Frontal cortex (tissue), 4 donors: Measurements from ENCODE around the gene EFS. TPM values are rescaled to one million over a fixed set of nuclear protein-coding genes. Genes with fewer than 3 reads are reported as not detected.
A peak's percentile ranks its signal among the peaks of the same experiment; 100 is the strongest.

ENCODE experiments used
- DNase-seq, 2 donors: peaks; one replicate each; pipeline ENCODE4 v3.0.0; 2012; ENCODE audit warnings: low spot score in 2 of 2
- FAIRE-seq: peaks from 2 replicates; lab custom pipeline; 2012; peaks lifted over from hg19 to GRCh38; lab: Jason Lieb, UNC
- small RNA-seq: library from RNA; depleted of rRNA; stranded (forward); fragments of <200 nt; gene quantifications from one replicate; pipeline ENCODE3, GENCODE V24; 2014
- total RNA-seq: library from RNA; depleted of rRNA; stranded (reverse); fragments of >200 nt; gene quantifications from one replicate; pipeline ENCODE4 v1.2.3, GENCODE V29; 2014
- donor health status: control.
- donor health status: control.
- donor health status: control.

The EFS gene
- total RNA-seq, 1 donor from 2014 or later: 6.9 TPM

DNA sequence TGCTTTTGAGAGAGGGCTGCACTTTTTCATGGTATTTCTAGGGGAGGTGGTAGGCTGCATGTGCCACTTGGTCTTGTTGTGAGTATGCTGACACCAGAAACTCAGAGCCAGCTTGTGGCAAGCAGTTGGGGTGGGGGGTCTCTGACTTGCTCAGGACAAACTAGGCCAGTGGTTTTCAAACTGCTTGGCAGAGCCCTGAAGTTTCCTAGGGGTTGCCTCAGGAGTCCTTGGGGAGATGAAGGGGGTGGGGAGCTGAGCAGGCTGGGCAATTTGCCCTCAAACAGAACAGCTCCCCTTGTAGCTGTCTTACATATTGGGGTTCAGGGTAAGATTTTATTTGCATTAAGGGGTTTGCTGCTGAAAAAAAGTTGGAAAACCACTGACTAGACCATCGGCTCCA lies 54.4 kb downstream of the EFS start:
- DNase-seq (no peak), FAIRE-seq (no peak)

DNA sequence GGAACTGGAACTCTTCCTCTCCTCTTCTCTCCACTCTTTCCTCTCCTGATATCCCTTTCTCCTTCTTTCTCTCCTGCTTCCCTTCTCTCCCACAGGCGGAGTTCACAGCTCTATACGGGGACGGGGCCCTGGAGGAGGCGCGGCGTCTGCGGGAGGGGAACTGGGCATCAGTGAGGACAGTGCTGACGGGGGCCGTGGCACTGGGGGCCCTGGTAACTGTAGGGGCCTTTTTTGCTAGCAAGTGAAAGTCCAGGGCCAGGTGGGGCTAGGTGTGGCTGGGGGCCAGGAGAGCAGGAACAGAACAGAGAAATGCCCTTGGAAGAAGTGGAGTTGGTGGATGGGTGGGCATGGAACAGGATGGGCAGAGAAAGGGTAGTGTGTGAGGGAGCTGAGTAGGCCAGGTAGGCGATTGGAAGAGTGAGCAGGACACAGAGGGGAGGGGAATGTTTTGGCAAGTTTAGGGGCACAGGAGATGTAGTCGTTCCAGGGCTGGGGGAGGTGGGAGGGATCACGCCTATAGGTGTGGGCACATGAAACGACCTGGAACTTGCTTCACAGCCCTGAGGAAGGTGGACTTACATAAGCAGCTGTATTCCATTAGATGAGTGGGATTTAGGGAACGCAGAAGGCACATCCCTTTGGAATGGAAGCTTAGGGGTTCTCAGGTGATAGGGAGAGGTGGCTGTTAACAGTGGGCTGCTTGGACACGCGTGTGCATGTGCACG lies 56.1 kb downstream of the EFS start:
- no peak for FAIRE-seq
- no peak for DNase-seq

DNA sequence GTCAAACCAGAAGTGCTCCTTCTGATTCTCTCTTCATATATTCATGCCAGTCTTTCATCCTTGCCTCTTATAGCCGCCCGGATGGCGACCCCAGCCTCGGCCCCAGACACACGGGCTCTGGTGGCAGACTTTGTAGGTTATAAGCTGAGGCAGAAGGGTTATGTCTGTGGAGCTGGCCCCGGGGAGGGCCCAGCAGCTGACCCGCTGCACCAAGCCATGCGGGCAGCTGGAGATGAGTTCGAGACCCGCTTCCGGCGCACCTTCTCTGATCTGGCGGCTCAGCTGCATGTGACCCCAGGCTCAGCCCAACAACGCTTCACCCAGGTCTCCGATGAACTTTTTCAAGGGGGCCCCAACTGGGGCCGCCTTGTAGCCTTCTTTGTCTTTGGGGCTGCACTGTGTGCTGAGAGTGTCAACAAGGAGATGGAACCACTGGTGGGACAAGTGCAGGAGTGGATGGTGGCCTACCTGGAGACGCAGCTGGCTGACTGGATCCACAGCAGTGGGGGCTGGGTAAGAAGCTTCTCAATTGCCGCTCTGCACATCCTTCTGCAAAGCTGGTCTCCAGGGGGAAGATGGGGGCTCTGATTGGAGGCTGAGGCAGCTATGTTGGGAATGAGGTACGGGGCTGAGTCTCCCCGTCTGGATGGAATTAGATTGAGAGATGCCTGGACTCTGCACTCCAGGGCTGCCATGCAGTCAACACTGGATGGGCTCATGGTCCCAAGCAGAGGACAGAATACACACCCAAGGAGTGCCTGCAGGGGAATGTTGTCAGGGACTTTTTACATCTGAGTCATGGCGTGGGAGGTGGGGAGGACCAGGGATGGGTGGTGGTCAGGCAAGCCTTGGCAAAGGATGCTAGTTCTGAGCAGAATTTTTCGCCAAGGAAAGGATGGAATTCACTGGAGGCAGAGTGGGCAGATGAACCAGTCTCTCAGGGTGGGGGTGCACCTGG lies 57.0 kb downstream of the EFS start:
- FAIRE-seq (no peak), DNase-seq (no peak)

- FAIRE-seq (no peak), DNase-seq (no peak)
These were observed 57.8 kb downstream of the EFS start for GRCh38 chr14:23307146-23307530.

DNA sequence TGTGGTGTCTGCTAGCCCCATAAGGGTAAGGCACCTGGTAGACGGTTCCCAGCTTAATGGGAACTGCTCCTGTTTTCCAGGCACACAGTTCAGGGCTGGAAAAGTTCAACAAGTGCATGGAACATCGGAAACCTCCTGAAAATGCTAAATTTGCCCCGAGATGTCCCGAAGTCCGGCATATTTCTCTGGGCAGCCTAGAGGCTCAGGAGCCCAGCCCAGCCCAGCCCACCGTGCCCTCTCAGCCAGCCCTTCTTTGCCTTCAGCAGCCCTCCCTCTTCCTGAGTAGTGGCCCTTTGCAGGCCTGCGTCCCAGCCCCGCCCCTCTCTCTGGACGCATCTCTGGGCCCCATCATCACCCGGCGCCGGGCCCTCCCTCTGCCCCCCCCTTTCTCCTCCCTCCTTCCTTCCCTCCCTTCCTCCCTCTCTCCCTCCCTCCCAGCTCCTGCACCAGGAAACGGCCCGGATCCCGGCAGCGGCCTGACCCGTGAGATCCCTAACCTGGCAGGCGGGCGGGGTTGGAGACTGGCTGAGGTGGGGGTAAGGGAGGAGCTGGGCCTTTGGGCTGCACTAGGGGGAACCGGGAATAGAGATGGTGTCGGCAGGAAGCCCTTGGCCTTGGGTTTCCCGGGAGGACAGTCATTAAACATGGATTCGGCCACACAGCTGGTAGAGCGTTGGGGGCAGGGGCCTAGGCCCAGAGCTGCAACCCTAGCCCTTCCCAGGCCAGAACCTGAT lies 58.4 kb downstream of the EFS start, which contains the start of gene BCL2L2:
Gene BCL2L2, plus strand, starts transcription at position 422 of the 734 bp plus-strand sequence. CDS start 935 bp downstream, outside the sequence.
- FAIRE-seq: no peak
- peak; percentile 72 to 73 for DNase-seq

Small RNA genes within 50 kb of the gene (small RNA-seq; reads per million reads assigned to genes)
- gene MIR208A: not detected

Other genes with a start within 250 kb of the EFS start
- not detected for gene CEBPE, start 245.9 kb downstream of the EFS start, total RNA-seq
- 4.1 TPM for gene SLC7A8, start 181.5 kb downstream of the EFS start, total RNA-seq
- gene RNF212B, start 127.2 kb downstream of the EFS start, total RNA-seq: not detected
- 2.0 TPM for gene HOMEZ, start 79.0 kb downstream of the EFS start, total RNA-seq
- 4.5 TPM for gene PPP1R3E, start 62.3 kb downstream of the EFS start, total RNA-seq
- gene BCL2L2, start 58.3 kb downstream of the EFS start, total RNA-seq: 10.6 TPM
- 70.1 TPM for gene PABPN1, start 43.7 kb downstream of the EFS start, total RNA-seq
- gene SLC22A17, start 12.3 kb downstream of the EFS start, total RNA-seq: 154 TPM
- gene IL25, start 7.6 kb upstream of the EFS start, total RNA-seq: not detected
- gene CMTM5, start 11.9 kb upstream of the EFS start, total RNA-seq: 1.6 TPM
- not detected for gene MYH6, start 43.1 kb upstream of the EFS start, total RNA-seq
- 0.41 TPM for gene MYH7, start 70.5 kb upstream of the EFS start, total RNA-seq
- 44.4 TPM for gene NGDN, start 104.5 kb upstream of the EFS start, total RNA-seq
- 1.2 TPM for gene ZFHX2, start 186.6 kb upstream of the EFS start, total RNA-seq
- gene THTPA, start 191.1 kb upstream of the EFS start, total RNA-seq: 23.6 TPM
- 12.6 TPM for gene AP1G2, start 202.6 kb upstream of the EFS start, total RNA-seq
- gene JPH4, start 213.6 kb upstream of the EFS start, total RNA-seq: 32.2 TPM